Chondrocyte (in vitro differentiated cells): ENCODE measurements around the gene BICDL1. TPM values are rescaled to one million over a fixed set of nuclear protein-coding genes. Genes with fewer than 3 reads are reported as not detected.

Experiments used
- DNase-seq: peaks from one replicate; pipeline ENCODE4 v3.0.0; 2021; ENCODE audit warnings: mixed read lengths, low spot score
- H3K27ac Mint-ChIP-seq: one replicate; pipeline ENCODE4 v1.8.0; 2021; ENCODE audit warnings: mild to moderate bottlenecking, moderate library complexity, mixed read lengths; ENCODE audit not compliant: unreplicated experiment
- H3K27me3 Mint-ChIP-seq: 2 replicates; pipeline ENCODE4 v1.8.0; 2021; ENCODE audit warnings: low read depth, mixed read lengths
- H3K36me3 Mint-ChIP-seq: 2 replicates; pipeline ENCODE4 v1.8.0; 2021; ENCODE audit warnings: low read depth, mixed read lengths
- H3K4me1 Mint-ChIP-seq: 2 replicates; pipeline ENCODE4 v1.8.0; 2021; ENCODE audit warnings: low read depth, mild to moderate bottlenecking, mixed read lengths
- H3K4me3 Mint-ChIP-seq: one replicate; pipeline ENCODE4 v1.8.0; 2021; ENCODE audit warnings: mild to moderate bottlenecking, moderate library complexity, mixed read lengths; ENCODE audit not compliant: unreplicated experiment
- H3K9me3 Mint-ChIP-seq: 2 replicates; pipeline ENCODE4 v1.8.0; 2021; ENCODE audit warnings: low read depth, mixed read lengths
- CTCF ChIP-seq: fragments of 200-600 bp; sonication (generic); IDR thresholded peaks from 2 replicates; pipeline ENCODE4 v1.5.0; 2021; ENCODE audit warnings: antibody characterized with exemption, mild to moderate bottlenecking, moderate library complexity
- total RNA-seq: library from RNA; stranded (reverse); gene quantifications from 3 replicates; pipeline ENCODE4 v1.2.1, GENCODE V29; 2021

BICDL1 gene
- total RNA-seq, 1 donor from 2014 or later = 0.45 TPM

- Mint-ChIP-seq H3K4me3 (no peak overlapping the region), H3K27ac (no peak overlapping the region), H3K4me1 (peaks cover 8% of the 10 kb centered on the region), H3K9me3 (no peaks in the 10 kb centered on the region), H3K36me3 (peaks cover 10% of the 10 kb centered on the region), H3K27me3 (no peaks in the 10 kb centered on the region)
- no peak for DNase-seq
- no peak for TF ChIP-seq CTCF
Observed at GRCh38 chr12:120100630-120101029, 111.6 kb downstream of the BICDL1 start.

- no peak for TF ChIP-seq CTCF
- H3K4me3 Mint-ChIP-seq = no peak overlapping the region
- H3K27ac Mint-ChIP-seq = no peak overlapping the region
- H3K4me1 Mint-ChIP-seq = peaks cover 8% of the 10 kb centered on the region
- peaks cover 10% of the 10 kb centered on the region for H3K36me3 Mint-ChIP-seq
- DNase-seq = no peak
- no peaks in the 10 kb centered on the region for H3K27me3 Mint-ChIP-seq
- no peaks in the 10 kb centered on the region for H3K9me3 Mint-ChIP-seq
Observed at GRCh38 chr12:120101182-120101581, 112.1 kb downstream of the BICDL1 start.

- no peak for TF ChIP-seq CTCF
- Mint-ChIP-seq H3K4me1 (peaks cover 8% of the 10 kb centered on the region), H3K27me3 (no peaks in the 10 kb centered on the region), H3K27ac (no peak overlapping the region), H3K36me3 (peaks cover 8% of the 10 kb centered on the region), H3K4me3 (no peak overlapping the region), H3K9me3 (no peaks in the 10 kb centered on the region)
- DNase-seq = no peak
Observed at GRCh38 chr12:120101617-120102016, 112.6 kb downstream of the BICDL1 start.

- H3K27me3 Mint-ChIP-seq = no peaks in the 10 kb centered on the region
- TF ChIP-seq CTCF = no peak
- H3K4me1 Mint-ChIP-seq = peaks cover 8% of the 10 kb centered on the region
- no peak for DNase-seq
- no peak overlapping the region for H3K27ac Mint-ChIP-seq
- H3K36me3 Mint-ChIP-seq = peaks cover 7% of the 10 kb centered on the region
- H3K9me3 Mint-ChIP-seq = no peaks in the 10 kb centered on the region
- no peak overlapping the region for H3K4me3 Mint-ChIP-seq
Observed at GRCh38 chr12:120102189-120103043, 113.4 kb downstream of the BICDL1 start.

- Mint-ChIP-seq H3K4me3 (no peak overlapping the region), H3K9me3 (no peaks in the 10 kb centered on the region), H3K27me3 (no peaks in the 10 kb centered on the region), H3K27ac (no peak overlapping the region), H3K36me3 (peaks cover 7% of the 10 kb centered on the region), H3K4me1 (peaks cover 11% of the 10 kb centered on the region)
- no peak for TF ChIP-seq CTCF
- DNase-seq = no peak
Observed at GRCh38 chr12:120103044-120103338, 114.0 kb downstream of the BICDL1 start.
